Lower leg skin (tissue), 4 donors: ENCODE results near the gene NSUN2. TPM values are rescaled to one million over a fixed set of nuclear protein-coding genes. Genes with fewer than 3 reads are reported as not detected.
A peak's percentile ranks its signal among the peaks of the same experiment; 100 is the strongest.
"Not testable (repeated sequence)": the region's sequence is repeated elsewhere in the genome, so short reads cannot be mapped to it uniquely, and the experiment has no call there.

Source experiments
- DNase-seq, 2 donors: peaks; one replicate each; pipeline ENCODE4 v3.0.0-alpha.2; 2019; ENCODE audit warnings: low spot score in 2 of 2
- H3K4me3 ChIP-seq: fragments of 200-600 bp; sonication (generic); 2 replicates; pipeline ENCODE4 v1.5.1; 2017; ENCODE audit warnings: mild to moderate bottlenecking, low read depth; ENCODE audit not compliant: poor library complexity, severe bottlenecking
- CTCF ChIP-seq, 3 donors: fragments of 450-650 bp; IDR thresholded peaks; one replicate each; pipeline ENCODE4 v1.5.1; 2016; ENCODE audit warnings: antibody characterized with exemption in 3 of 3, mild to moderate bottlenecking in 3 of 3, moderate library complexity in 2 of 3
- POLR2A ChIP-seq, 2 donors: fragments of 450-650 bp; IDR thresholded peaks; one replicate each; pipeline ENCODE4 v1.6.1; 2016 to 2017; ENCODE audit warnings: antibody characterized with exemption in 2 of 2, mild to moderate bottlenecking in 1 of 2, moderate library complexity in 1 of 2
- WGBS, 2 donors: methylation state at CpG; one replicate each; pipeline ENCODE4 v1.1.5; 2018; 5-methylcytosine and 5-hydroxymethylcytosine counted together
- intact Hi-C: fragments of 100-400 bp; cut with DNase I; formaldehyde crosslinking; loops from one replicate; pipeline ENCODE4 v1.15.0; 2023; ENCODE audit warnings: low total_unique reads
- total RNA-seq, 4 donors: library from RNA; depleted of rRNA; stranded (reverse); fragments of >200 nt; gene quantifications; one replicate each; pipeline ENCODE4 v1.1.0, GENCODE V29; 2016

NSUN2 gene
- total RNA-seq, 4 donors from 2014 or later, result 43.0 to 54.0 (median 47.9) TPM

GRCh38 chr5:6573651-6574101 is 59.2 kb downstream of the NSUN2 start:
- no peak overlapping the region for H3K4me3 ChIP-seq
- 65 to 72% methylated on average over 10 to 12 of the region's 12 CpGs for WGBS, 2 donors
- TF ChIP-seq POLR2A (IDR thresholded peaks at IDR 0.05) (no peak), CTCF (IDR thresholded peaks at IDR 0.05) (no peak)
- peak; percentile 5 to 60 for DNase-seq
- intact Hi-C loops, result loop anchor here (10.0 kb wide), 1 partner anchor 1079 kb away; no protein-coding TSS in a partner anchor

DNA sequence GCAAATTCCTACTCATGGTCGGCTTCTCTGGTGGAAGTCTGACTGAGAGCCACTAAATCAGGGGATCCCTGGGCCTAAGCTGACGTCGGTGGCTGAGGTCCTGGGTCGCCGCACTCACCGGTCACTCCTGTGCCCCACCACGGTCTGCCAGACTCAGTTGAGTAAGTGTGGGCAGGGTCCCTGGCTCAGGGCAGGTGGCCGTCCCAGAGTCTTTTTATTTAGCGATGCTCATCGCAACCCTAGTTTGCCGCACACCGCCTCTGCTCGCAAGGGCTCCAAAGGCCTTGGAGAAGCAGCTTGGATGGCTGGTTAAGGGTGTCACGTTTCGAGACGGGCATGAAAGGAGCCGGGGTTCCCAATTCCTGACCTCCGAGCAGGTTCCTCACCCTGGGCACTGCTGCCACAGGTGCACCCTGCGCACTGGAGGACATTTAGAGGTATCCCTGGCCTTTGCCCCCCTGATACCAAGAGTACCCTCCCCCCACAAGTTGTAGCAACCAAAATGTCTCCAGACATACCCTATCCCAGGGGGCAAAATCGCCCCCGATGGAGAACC is 59.9 kb downstream of the NSUN2 start:
- no peak overlapping the region for H3K4me3 ChIP-seq
- TF ChIP-seq CTCF (IDR thresholded peaks at IDR 0.05), result no peak
- intact Hi-C loops, result loop anchor here (10.0 kb wide), 1 partner anchor 1078 kb away; no protein-coding TSS in a partner anchor
- WGBS, 2 donors, result 84 to 89% methylated on average over 17 to 20 of the region's 21 CpGs
- DNase-seq, result peak in 1 of 2 donors; percentile 3

DNA sequence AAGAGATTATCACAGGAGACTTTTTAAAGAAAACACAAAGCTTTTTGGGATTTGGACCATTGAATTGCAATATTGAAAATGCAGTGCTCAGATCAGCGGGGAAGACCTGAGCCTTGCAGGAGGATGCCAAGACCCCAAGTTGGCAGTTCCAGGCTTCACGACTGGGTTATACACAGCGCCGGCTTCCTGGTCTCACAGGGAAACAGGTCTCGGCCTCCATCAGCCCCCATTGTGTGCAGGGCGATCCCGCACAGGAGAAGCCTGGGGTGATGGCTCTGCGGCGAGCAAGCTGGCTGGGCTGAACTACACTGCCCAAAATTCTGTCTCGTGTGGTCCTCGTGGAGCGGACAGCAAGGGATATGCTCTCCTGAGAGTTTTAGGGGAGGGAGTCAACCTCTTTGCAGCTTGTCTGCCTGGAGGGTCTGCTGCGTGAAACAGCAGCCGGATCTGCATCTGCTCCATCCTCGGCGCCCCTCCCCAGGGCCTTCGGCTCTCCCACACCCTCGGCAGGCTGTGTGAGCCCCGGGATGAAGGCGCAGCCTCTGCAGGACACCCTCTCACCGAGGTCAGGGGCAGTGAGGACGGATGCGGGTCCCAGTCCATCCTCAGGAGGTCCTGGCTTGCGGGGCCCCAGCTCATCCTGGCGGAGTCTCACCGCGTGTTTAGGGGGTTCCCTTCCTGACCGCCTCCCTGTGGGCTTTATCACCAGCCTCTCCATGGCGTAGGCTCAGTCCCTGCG is 60.6 kb downstream of the NSUN2 start:
- intact Hi-C loops, result loop anchor here (10.0 kb wide), 1 partner anchor 1077 kb away; no protein-coding TSS in a partner anchor
- TF ChIP-seq POLR2A (IDR thresholded peaks at IDR 0.05) (no peak), CTCF (IDR thresholded peaks at IDR 0.05) (no peak)
- no peak overlapping the region for H3K4me3 ChIP-seq
- 83 to 90% methylated on average over 27 to 30 of the region's 30 CpGs for WGBS, 2 donors
- DNase-seq, result peak in 1 of 2 donors; percentile 5

DNA sequence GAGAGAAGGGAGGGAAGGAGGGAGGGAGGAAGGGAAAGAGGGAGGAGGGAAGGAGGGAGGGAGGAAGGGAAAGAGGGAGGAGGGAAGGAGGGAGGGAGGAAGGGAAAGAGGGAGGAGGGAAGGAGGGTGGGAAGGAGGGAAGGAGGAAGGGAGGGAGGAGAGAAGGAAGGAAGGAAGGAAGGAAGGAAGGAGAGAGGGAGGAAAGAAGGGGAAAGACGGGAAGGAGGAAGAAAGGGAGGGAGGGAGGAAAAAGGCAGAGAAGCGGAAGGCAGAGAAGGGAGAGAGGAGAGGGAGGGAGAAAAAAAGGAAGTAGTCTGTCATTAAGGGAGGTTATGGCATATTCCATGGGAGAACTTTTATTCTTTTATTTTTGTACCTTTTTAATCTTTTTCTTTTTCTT is 61.2 kb downstream of the NSUN2 start:
- 60 to 62% methylated on average over 2 of the region's 2 CpGs for WGBS, 2 donors
- DNase-seq, H3K4me3 ChIP-seq: not testable (repeated sequence)
- intact Hi-C loops, result loop anchor here (10.0 kb wide), 1 partner anchor 1077 kb away; no protein-coding TSS in a partner anchor

GRCh38 chr5:6570530-6570929 is 62.3 kb downstream of the NSUN2 start:
- TF ChIP-seq POLR2A (IDR thresholded peaks at IDR 0.05), result no peak
- TF ChIP-seq CTCF (IDR thresholded peaks at IDR 0.05), result no peak
- intact Hi-C loops, result loop anchor here (10.0 kb wide), 1 partner anchor 1076 kb away; no protein-coding TSS in a partner anchor
- H3K4me3 ChIP-seq, result no peak overlapping the region
- DNase-seq, result peak in 1 of 2 donors; percentile 3
- 63% methylated on average over 5 of the region's 5 CpGs for WGBS, 2 donors

- H3K4me3 ChIP-seq, result no peak overlapping the region
- WGBS, 2 donors, result 66 to 78% methylated on average over 6 of the region's 6 CpGs
- intact Hi-C loops, result no loop called here
- TF ChIP-seq POLR2A (IDR thresholded peaks at IDR 0.05) (no peak), CTCF (IDR thresholded peaks at IDR 0.05) (no peak)
- DNase-seq, result no peak
Observed at GRCh38 chr5:6568889-6569288, 64.0 kb downstream of the NSUN2 start.
